Small intestine (tissue), 7 donors: Measurements from ENCODE around the gene TOE1. TPM values are rescaled to one million over a fixed set of nuclear protein-coding genes. Genes with fewer than 3 reads are reported as not detected.

Experiments used
- DNase-seq, 2 donors: peaks; one replicate each; pipeline versions ENCODE4 v3.0.0 to v3.0.0-alpha.2; 2013
- FAIRE-seq: peaks from 2 replicates; lab custom pipeline; 2012; peaks lifted over from hg19 to GRCh38; lab: Jason Lieb, UNC
- H3K27ac ChIP-seq, 3 donors: one replicate each; pipeline ENCODE4 v1.5.1; 2013; ENCODE audit warnings: low read length in 2 of 3, mild to moderate bottlenecking in 2 of 3, control low read depth in 1 of 3, inconsistent platforms in 1 of 3, low read depth in 1 of 3, moderate library complexity in 1 of 3
- H3K27me3 ChIP-seq, 3 donors: one replicate each; pipeline ENCODE4 v1.6.1; 2013; ENCODE audit warnings: low read length in 3 of 3, inconsistent platforms in 1 of 3; ENCODE audit not compliant: control insufficient read depth in 3 of 3, insufficient read depth in 3 of 3
- H3K36me3 ChIP-seq, 3 donors: one replicate each; pipeline ENCODE4 v1.6.1; 2013; ENCODE audit warnings: low read length in 3 of 3, inconsistent platforms in 1 of 3, low read depth in 1 of 3, mild to moderate bottlenecking in 1 of 3, moderate library complexity in 1 of 3; ENCODE audit not compliant: control insufficient read depth in 3 of 3, insufficient read depth in 2 of 3
- H3K4me1 ChIP-seq, 3 donors: one replicate each; pipeline ENCODE4 v1.6.1; 2013; ENCODE audit warnings: low read length in 2 of 3, inconsistent platforms in 1 of 3, low read depth in 1 of 3, mild to moderate bottlenecking in 1 of 3, moderate library complexity in 1 of 3; ENCODE audit not compliant: control insufficient read depth in 3 of 3, insufficient read depth in 2 of 3
- H3K4me3 ChIP-seq, 3 donors: one replicate each; pipeline ENCODE4 v1.5.1; 2013; ENCODE audit warnings: low read length in 3 of 3, control low read depth in 1 of 3, inconsistent platforms in 1 of 3, low read depth in 1 of 3, mild to moderate bottlenecking in 1 of 3, moderate library complexity in 1 of 3
- H3K9me3 ChIP-seq, 2 donors: one replicate each; pipeline ENCODE4 v1.6.1; 2013; ENCODE audit warnings: low read depth in 1 of 2, low read length in 1 of 2; ENCODE audit not compliant: control insufficient read depth in 2 of 2, insufficient read depth in 1 of 2
- WGBS, 3 donors: extraction: QIAGEN DNeasy Blood & Tissue Kit; methylation state at CpG; one replicate each; pipeline ENCODE4 v1.1.7; 2013; 5-methylcytosine and 5-hydroxymethylcytosine counted together
- polyA plus RNA-seq, 4 donors: library from polyadenylated mRNA; stranded (reverse) in 3 of 4; unstranded in 1 of 4; fragments of 200-250 nt in 3 of 4; fragments of 120-200 nt in 1 of 4; gene quantifications; one replicate each; pipeline versions ENCODE4 v1.2.1 to v1.2.3, GENCODE V29; 2013
- donor health status: healthy with polysubstance abuse.
- donor health status: control.
- donor health status: control.
- donor health status: Bipolar disorder and iron deficiency.
- donor health status: healthy.

The TOE1 gene
- polyA plus RNA-seq, 4 donors, result 9.6 to 18.4 (median 13.8) TPM

DNA sequence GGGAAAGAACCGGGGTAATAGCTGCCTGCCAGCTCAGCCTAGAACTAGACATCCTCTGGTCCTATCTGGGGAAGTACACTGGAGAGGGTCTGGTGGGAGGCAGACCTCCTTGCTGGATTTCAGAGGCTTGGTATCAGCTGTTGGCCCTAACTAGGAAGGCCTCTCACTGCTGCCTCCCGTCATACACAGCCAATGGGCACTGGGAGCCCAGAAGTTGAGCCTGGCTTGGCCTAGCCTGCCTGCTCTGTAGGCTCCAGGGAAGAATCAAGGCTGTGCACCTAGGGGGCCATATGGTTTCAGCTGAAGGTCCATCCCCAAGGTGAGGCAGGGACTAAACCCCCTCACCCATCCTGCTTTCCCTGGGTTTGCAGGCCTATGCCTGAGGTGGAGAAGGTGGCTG lies 4.5 kb downstream of the TOE1 start:
- Histone ChIP-seq H3K9me3 (no peaks in the 10 kb centered on the region), H3K36me3 (peaks cover 6 to 55% (median 27%) of the 10 kb centered on the region in 3 donors), H3K27ac (no peak overlapping the region), H3K4me1 (peaks cover 2 to 12% (median 6%) of the 10 kb centered on the region in 3 donors), H3K27me3 (no peaks in the 10 kb centered on the region), H3K4me3 (no peak overlapping the region)
- 92 to 97% (median 96%) methylated on average over 2 of the region's 2 CpGs for WGBS, 3 donors
- DNase-seq, result no peak
- FAIRE-seq, result no peak

GRCh38 chr1:45345014-45345413 lies 5.0 kb downstream of the TOE1 start:
- Histone ChIP-seq H3K4me3 (no peak overlapping the region), H3K9me3 (no peaks in the 10 kb centered on the region), H3K27ac (no peak overlapping the region), H3K36me3 (peaks cover 6 to 55% (median 27%) of the 10 kb centered on the region in 3 donors), H3K27me3 (no peaks in the 10 kb centered on the region), H3K4me1 (peaks cover 2 to 12% (median 6%) of the 10 kb centered on the region in 3 donors)
- DNase-seq, result no peak
- FAIRE-seq, result no peak
- WGBS, 3 donors, result 91 to 95% (median 93%) methylated on average over 13 of the region's 13 CpGs

DNA sequence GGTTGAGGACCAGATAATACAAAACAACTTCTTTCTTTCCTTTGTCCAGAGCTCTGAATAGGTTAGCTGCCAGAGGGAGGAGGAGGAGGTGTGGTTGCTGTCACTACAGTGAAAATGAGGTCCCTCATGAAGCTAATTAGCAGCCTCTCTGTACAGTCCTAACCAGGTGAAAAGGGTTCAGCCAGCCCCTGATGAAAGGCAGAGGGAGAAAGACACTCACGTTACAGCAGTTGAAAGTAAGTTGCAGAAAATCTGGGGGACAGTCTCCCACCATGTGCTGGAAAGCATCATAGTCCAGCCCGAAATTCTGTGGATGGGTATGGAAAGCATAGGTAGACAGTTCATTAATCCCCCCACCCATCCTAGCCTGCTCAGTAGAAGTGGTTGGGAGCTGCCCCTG lies 6.5 kb downstream of the TOE1 start:
- DNase-seq (no peak), FAIRE-seq (no peak)
- Histone ChIP-seq H3K4me3 (no peak overlapping the region), H3K36me3 (peaks cover 6 to 49% (median 30%) of the 10 kb centered on the region in 3 donors), H3K4me1 (peaks cover 0 to 3% (median 0%) of the 10 kb centered on the region in 3 donors), H3K9me3 (no peaks in the 10 kb centered on the region), H3K27ac (no peak overlapping the region), H3K27me3 (no peaks in the 10 kb centered on the region)
- 83 to 93% (median 83%) methylated on average over 2 of the region's 2 CpGs for WGBS, 3 donors

- peaks cover 6 to 37% (median 22%) of the 10 kb centered on the region in 3 donors for H3K36me3 ChIP-seq
- no peak for DNase-seq
- no peak overlapping the region for H3K27ac ChIP-seq
- no peaks in the 10 kb centered on the region for H3K4me1 ChIP-seq
- no peak overlapping the region for H3K4me3 ChIP-seq
- WGBS, 3 donors, result 96 to 100% (median 97%) methylated on average over 2 of the region's 2 CpGs
- no peaks in the 10 kb centered on the region for H3K9me3 ChIP-seq
- H3K27me3 ChIP-seq, result no peaks in the 10 kb centered on the region
- FAIRE-seq, result no peak
Observed at GRCh38 chr1:45348020-45348419, 8.1 kb downstream of the TOE1 start.

DNA sequence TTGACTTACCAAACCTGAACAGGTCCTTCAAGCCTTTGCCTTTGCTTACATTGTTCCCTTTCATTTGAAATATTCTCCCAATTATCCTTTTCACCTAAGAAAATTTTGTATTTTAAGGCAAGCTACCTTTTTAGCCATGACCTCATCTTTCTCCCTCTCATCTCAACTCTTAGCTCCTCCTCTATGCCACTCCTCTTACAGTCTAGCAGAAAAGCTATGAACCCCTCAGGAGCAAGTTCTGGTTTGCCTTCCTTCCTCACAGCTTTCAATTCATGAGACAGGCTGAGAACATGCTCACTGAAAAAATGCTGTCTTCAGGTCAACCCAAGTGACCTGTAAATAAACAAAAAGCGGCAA lies 8.6 kb downstream of the TOE1 start:
- DNase-seq, result no peak
- no peak overlapping the region for H3K4me3 ChIP-seq
- no peak for FAIRE-seq
- peaks cover 6 to 32% (median 16%) of the 10 kb centered on the region in 3 donors for H3K36me3 ChIP-seq
- no peak overlapping the region for H3K27ac ChIP-seq
- WGBS, 3 donors, result 53 to 89% (median 78%) methylated on average over 1 of the region's 1 CpG
- H3K27me3 ChIP-seq, result no peaks in the 10 kb centered on the region
- H3K9me3 ChIP-seq, result no peaks in the 10 kb centered on the region
- no peaks in the 10 kb centered on the region for H3K4me1 ChIP-seq

DNA sequence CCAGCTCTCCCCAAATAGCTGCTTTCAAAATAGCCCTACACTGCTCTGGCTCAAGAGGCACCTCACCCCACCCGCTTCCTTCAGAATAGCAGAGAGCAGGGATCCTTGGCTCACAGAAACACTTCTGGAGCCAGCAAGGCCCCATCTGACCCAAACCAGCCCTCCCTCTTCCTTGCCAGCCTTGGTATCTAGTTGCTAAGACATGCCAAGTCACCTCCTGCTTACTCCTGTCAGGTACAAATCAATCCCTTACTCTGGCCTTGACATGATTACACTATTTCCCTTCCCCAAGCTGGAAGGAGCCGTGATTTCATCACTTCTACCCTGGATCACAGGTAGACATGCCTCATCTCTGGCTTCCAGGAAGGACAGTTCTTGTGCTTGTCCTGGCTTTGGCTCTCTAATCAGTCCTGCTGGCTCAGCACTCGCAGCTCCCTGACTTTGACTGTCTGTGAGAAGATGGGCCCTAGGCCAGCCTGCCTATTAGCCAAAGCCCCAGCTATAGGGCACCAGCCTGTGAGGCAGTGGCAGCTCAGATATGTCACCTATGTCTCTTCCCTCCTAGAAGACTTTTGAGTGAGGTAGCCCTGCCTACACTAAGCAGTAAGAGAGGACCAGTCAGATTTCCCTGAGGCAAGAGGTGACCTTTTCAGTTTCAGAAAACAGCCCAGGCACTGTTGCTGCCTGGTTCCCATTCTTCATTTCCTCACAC lies 9.2 kb downstream of the TOE1 start:
- Histone ChIP-seq H3K9me3 (no peaks in the 10 kb centered on the region), H3K4me3 (no peak overlapping the region), H3K27ac (no peak overlapping the region), H3K27me3 (no peaks in the 10 kb centered on the region), H3K36me3 (peaks cover under 1 to 30% (median 15%) of the 10 kb centered on the region in 3 donors), H3K4me1 (no peaks in the 10 kb centered on the region)
- DNase-seq, result no peak
- FAIRE-seq, result no peak
- 70 to 84% (median 75%) methylated on average over 3 of the region's 3 CpGs for WGBS, 3 donors

DNA sequence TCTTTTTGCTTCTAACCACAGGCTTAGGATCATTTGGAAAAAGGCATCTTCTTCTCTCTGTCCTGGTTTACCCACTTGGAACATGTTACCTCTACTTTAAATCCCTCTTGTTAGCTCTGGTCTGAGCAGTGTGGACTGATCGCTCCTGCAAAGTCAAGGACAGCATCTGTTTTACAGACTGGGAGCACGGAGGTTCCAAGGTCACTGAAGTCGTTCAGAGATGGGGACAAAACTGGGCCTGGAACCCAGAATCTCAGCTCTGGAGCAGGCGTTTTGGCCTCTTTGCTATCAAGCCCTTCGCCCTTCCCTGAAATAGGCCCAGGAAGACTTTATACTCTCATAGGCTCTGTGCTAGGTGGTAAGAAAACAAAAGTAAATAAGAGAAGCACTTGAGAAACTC lies 11.5 kb downstream of the TOE1 start:
- H3K4me1 ChIP-seq, result no peaks in the 10 kb centered on the region

GRCh38 chr1:45353685-45354084 lies 13.7 kb downstream of the TOE1 start:
- no peak for FAIRE-seq
- 78 to 89% (median 89%) methylated on average over 2 of the region's 2 CpGs for WGBS, 3 donors
- Histone ChIP-seq H3K36me3 (peaks cover 0 to 14% (median 4%) of the 10 kb centered on the region in 3 donors), H3K27me3 (no peaks in the 10 kb centered on the region), H3K4me3 (no peak overlapping the region), H3K27ac (no peak overlapping the region), H3K9me3 (no peaks in the 10 kb centered on the region), H3K4me1 (no peaks in the 10 kb centered on the region)
- DNase-seq, result no peak

More for the DNA sequence above, 11.5 kb downstream of the TOE1 start:
- Histone ChIP-seq H3K4me3 (no peak overlapping the region), H3K27ac (no peak overlapping the region), H3K9me3 (no peaks in the 10 kb centered on the region), H3K36me3 (peaks cover 0 to 21% (median 6%) of the 10 kb centered on the region in 3 donors), H3K27me3 (no peaks in the 10 kb centered on the region)
- FAIRE-seq (no peak), DNase-seq (no peak)
- WGBS, 3 donors, result 68 to 85% (median 79%) methylated on average over 5 of the region's 5 CpGs
